ENCODE measurements around the gene ALG11.

The ALG11 gene

GRCh38 chr13:52016296-52016695, 4.1 kb downstream of the ALG11 start:
- DNase-seq (ENCODE audit: extremely low read depth, low read depth): no peak
- TF ChIP-seq CTCF (IDR thresholded peaks at IDR 0.05; ENCODE audit: low read depth, low read length, missing control alignments): no peak
- no peak overlapping the region for H3K4me3 ChIP-seq (replicated peaks; ENCODE audit: low read depth, low read length)

- DNase-seq (ENCODE audit: extremely low read depth, low read depth): no peak
- no peak overlapping the region for H3K4me3 ChIP-seq (replicated peaks; ENCODE audit: low read depth, low read length)
- TF ChIP-seq CTCF (IDR thresholded peaks at IDR 0.05; ENCODE audit: low read depth, low read length, missing control alignments): no peak
Measured at GRCh38 chr13:52020191-52020590, 8.0 kb downstream of the ALG11 start.

GRCh38 chr13:52022356-52022755, 10.2 kb downstream of the ALG11 start:
- no peak overlapping the region for H3K4me3 ChIP-seq (replicated peaks; ENCODE audit: low read depth, low read length)
- no peak for TF ChIP-seq CTCF (IDR thresholded peaks at IDR 0.05; ENCODE audit: low read depth, low read length, missing control alignments)
- no peak for DNase-seq (ENCODE audit: extremely low read depth, low read depth)

- no peak within 1 kb of the TSS for H3K4me3 ChIP-seq (replicated peaks; ENCODE audit: low read depth, low read length)
- TF ChIP-seq CTCF (IDR thresholded peaks at IDR 0.05; ENCODE audit: low read depth, low read length, missing control alignments): no peak
- no peak for DNase-seq (ENCODE audit: extremely low read depth, low read depth)
Measured at GRCh38 chr13:52024481-52024880, 12.3 kb downstream of the ALG11 start, which contains the start of gene UTP14C. Gene UTP14C, plus strand, starts transcription at chr13:52024691. Its CDS starts 4,114 bp downstream, at chr13:52028805.

GRCh38 chr13:52025475-52026245, 13.5 kb downstream of the ALG11 start:
- no peak for DNase-seq (ENCODE audit: extremely low read depth, low read depth)
- no peak overlapping the region for H3K4me3 ChIP-seq (replicated peaks; ENCODE audit: low read depth, low read length)
- TF ChIP-seq CTCF (IDR thresholded peaks at IDR 0.05; ENCODE audit: low read depth, low read length, missing control alignments): no peak

GRCh38 chr13:52026246-52026626, 14.0 kb downstream of the ALG11 start:
- no peak for TF ChIP-seq CTCF (IDR thresholded peaks at IDR 0.05; ENCODE audit: low read depth, low read length, missing control alignments)
- DNase-seq (ENCODE audit: extremely low read depth, low read depth): no peak
- H3K4me3 ChIP-seq (replicated peaks; ENCODE audit: low read depth, low read length): no peak overlapping the region

GRCh38 chr13:52027832-52028231, 15.6 kb downstream of the ALG11 start:
- no peak for DNase-seq (ENCODE audit: extremely low read depth, low read depth)
- no peak overlapping the region for H3K4me3 ChIP-seq (replicated peaks; ENCODE audit: low read depth, low read length)
- TF ChIP-seq CTCF (IDR thresholded peaks at IDR 0.05; ENCODE audit: low read depth, low read length, missing control alignments): no peak

Data from HFF-Myc (cell line).